Skin epidermis (tissue), 12 donors: ENCODE results near the gene SLC35D1.
"Not testable (repeated sequence)": the region's sequence is repeated elsewhere in the genome, so short reads cannot be mapped to it uniquely, and the experiment has no call there.

Source experiments
- H3K27ac ChIP-seq, 21 experiments: fragments of 200-600 bp; sonication (generic) in 11 of 21; one replicate each; pipeline ENCODE4 v1.5.0; 2020; ENCODE audit warnings: mild to moderate bottlenecking in 3 of 21, inconsistent platforms in 2 of 21, moderate library complexity in 2 of 21
- H3K4me3 ChIP-seq, 7 experiments: fragments of 200-600 bp; sonication (generic) in 2 of 7; one replicate each; pipeline ENCODE4 v1.5.0; 2020; ENCODE audit warnings: inconsistent platforms in 2 of 7, mild to moderate bottlenecking in 2 of 7, moderate library complexity in 1 of 7

The SLC35D1 gene

GRCh38 chr1:66998972-66999371 lies 55.0 kb downstream of the SLC35D1 start:
- no peak overlapping the region for H3K27ac ChIP-seq
- no peak overlapping the region for H3K4me3 ChIP-seq

DNA sequence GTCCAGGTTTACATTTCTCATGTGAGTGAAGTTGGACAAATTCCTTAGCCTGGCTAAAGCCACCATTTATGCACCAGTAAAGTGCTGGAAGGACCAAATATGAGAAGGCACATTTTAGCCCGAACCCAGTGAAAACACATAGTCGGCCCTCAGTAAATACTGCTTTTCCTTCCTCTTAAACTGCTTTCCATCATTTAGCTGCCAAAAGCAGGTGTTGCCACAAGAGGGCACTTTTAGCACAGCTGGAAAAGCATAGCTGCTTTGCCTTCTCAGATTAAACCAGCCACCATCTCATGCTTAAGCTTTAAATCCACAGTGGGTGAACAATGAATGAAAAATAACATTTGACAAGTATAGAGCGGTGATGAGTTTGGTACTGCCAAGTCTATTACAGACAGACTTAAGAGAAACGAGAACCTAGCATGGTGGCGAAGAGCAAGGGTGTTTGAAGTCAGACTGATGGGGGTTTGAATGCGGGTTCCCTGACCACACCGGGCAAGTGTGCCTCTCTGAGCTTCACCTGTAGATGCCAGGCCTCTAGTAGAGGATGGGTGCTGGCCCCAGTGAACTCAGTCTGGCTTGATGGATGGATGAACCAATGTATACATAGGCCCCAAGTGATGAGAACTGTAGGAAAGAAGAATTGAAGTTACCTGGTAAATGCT lies 57.8 kb downstream of the SLC35D1 start:
- H3K4me3 ChIP-seq = no peak overlapping the region
- no peak overlapping the region for H3K27ac ChIP-seq

GRCh38 chr1:66993076-66993475 lies 60.9 kb downstream of the SLC35D1 start:
- Histone ChIP-seq H3K27ac (no peak overlapping the region), H3K4me3 (no peak overlapping the region)

- H3K4me3 ChIP-seq = no peak overlapping the region
- no peak overlapping the region for H3K27ac ChIP-seq
These were observed 68.1 kb downstream of the SLC35D1 start for GRCh38 chr1:66985835-66986234.

DNA sequence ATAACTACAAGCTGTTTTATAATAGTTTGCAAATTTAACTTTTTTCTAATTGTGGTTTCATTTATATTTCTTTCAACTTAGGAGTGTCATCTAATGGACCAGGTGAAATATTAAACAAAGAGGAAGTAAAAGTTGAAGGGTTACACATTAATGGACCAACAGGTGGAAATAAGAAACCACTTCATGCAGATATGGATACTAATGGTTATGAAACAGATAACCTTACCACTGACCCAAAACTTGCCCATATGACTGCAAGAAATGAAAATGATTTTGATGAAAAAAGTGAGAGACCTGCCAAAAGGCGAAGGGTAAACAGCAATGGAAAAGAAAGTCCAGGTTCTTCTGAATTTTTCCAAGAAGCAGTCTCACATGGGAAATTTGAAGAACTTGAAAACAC lies 69.5 kb downstream of the SLC35D1 start:
- Histone ChIP-seq H3K27ac (no peak overlapping the region), H3K4me3 (no peak overlapping the region)

DNA sequence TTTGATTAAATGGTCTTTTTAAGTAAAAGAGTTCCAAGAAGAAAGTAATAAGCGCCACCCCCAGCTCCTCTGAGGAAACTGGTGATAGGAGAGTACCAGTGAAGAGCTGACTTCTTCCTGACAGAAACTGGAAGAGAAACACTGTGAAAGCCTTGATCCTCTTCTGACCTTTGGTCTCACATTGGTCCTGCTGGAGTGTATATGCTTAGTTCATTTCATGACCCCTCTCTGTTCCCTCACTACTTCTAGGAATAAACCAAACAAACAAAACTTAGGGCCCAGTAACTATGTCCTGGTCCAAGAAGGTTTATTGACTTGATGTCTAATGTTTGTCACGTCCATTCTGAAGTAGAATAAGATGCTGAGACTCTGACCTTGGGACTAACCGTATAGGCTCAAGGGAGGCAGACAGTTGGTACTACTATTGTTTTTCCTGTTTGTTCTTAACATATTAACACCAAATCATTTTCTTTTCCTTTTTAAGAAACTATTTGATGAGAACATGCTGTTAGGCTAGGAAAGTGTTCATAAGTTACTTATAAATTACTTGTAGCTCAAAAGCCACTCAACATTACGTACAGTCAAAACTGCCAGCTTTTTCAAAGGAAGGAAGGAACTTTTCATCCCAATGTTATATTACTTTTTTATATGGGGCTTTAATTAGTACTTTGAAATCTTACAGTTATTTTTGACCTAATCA lies 71.2 kb downstream of the SLC35D1 start:
- Histone ChIP-seq H3K4me3 (no peak overlapping the region), H3K27ac (no peak overlapping the region)

GRCh38 chr1:66981679-66982078 lies 72.3 kb downstream of the SLC35D1 start:
- peak overlapping the region in 10 of 21 experiments; percentile 2 to 77 (median 49) for H3K27ac ChIP-seq
- peak overlapping the region in 2 of 7 experiments; percentile 9 to 11 for H3K4me3 ChIP-seq

GRCh38 chr1:66980745-66981367 lies 73.1 kb downstream of the SLC35D1 start:
- Histone ChIP-seq H3K27ac (peak overlapping the region in 11 of 21 experiments; percentile 2 to 77 (median 45)), H3K4me3 (no peak overlapping the region)

- not testable (repeated sequence) for H3K27ac ChIP-seq
These were observed 74.3 kb downstream of the SLC35D1 start for GRCh38 chr1:66979621-66980020.

GRCh38 chr1:66978201-66978600 lies 75.7 kb downstream of the SLC35D1 start:
- no peak overlapping the region for H3K27ac ChIP-seq
- H3K4me3 ChIP-seq = no peak overlapping the region

More at GRCh38 chr1:66979621-66980020, 74.3 kb downstream of the SLC35D1 start:
- not testable (repeated sequence) for H3K4me3 ChIP-seq

DNA sequence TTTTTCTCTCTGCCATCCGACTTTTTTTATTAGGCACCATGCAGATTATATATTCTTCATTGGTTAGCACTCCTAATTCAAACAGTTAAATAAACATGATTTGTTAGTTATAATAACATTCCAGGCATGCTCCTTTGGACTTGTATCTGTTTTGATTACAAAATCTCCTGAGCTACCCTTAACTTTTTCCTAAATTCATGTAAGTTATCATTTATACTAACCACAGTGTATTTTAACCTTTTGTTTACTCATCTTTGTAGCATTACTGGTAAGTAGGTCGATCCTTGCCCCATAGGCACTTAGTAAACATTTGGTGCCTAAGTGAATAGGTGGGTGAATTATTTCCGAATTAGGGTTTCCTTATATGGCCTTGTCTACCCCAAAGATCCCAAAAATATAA lies 85.4 kb downstream of the SLC35D1 start:
- no peak overlapping the region for H3K4me3 ChIP-seq

GRCh38 chr1:66966188-66966873 lies 87.6 kb downstream of the SLC35D1 start:
- not testable (repeated sequence) for H3K4me3 ChIP-seq, H3K27ac ChIP-seq

More for the DNA sequence above, 85.4 kb downstream of the SLC35D1 start:
- H3K27ac ChIP-seq = no peak overlapping the region

- Histone ChIP-seq H3K4me3 (no peak overlapping the region), H3K27ac (no peak overlapping the region)
These were observed 96.0 kb downstream of the SLC35D1 start for GRCh38 chr1:66957938-66958337.

GRCh38 chr1:66954208-66954607 lies 99.7 kb downstream of the SLC35D1 start:
- no peak overlapping the region for H3K4me3 ChIP-seq

GRCh38 chr1:66951513-66951912 lies 102.4 kb downstream of the SLC35D1 start:
- H3K27ac ChIP-seq = no peak overlapping the region
- H3K4me3 ChIP-seq = no peak overlapping the region

More at GRCh38 chr1:66954208-66954607, 99.7 kb downstream of the SLC35D1 start:
- no peak overlapping the region for H3K27ac ChIP-seq
